AG09319 (cell line): ENCODE measurements around the gene SLC5A3.

Experiments
- DNase-seq: peaks from one replicate; pipeline ENCODE4 v3.0.0-alpha.2; 2010; ENCODE audit warnings: low read depth; ENCODE audit errors: extremely low read depth
- CTCF ChIP-seq: IDR thresholded peaks from 2 replicates; pipeline ENCODE4 v1.5.1; 2011; ENCODE audit warnings: low read depth, mild to moderate bottlenecking, inconsistent platforms, low read length, moderate library complexity

SLC5A3 gene

GRCh38 chr21:34097442-34097841 lies 24.1 kb downstream of the SLC5A3 start:
- no peak for DNase-seq
- TF ChIP-seq CTCF: no peak

DNA sequence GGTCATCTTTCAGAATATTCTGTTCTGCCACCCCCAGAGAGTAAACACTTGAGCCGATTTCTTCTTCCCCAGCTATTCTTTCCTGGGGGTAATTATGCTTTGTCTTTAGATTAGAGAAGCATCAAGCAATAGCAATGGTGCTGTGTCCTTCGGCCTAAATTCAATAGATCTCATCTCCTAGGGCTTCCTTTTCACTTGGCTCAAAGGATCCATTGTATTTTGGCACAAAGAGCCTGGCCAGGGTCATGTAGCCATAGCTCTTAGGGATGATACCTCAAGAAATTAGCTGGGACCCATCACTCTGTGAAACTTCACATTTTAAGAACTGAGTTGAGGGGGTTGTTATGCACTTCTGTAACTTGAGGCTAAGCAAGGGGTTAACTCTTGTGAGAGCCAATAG lies 27.0 kb downstream of the SLC5A3 start:
- no peak for DNase-seq
- TF ChIP-seq CTCF: no peak

- TF ChIP-seq CTCF: no peak
- DNase-seq: no peak
Observed at GRCh38 chr21:34100790-34101189, 27.4 kb downstream of the SLC5A3 start.

- no peak for DNase-seq
- TF ChIP-seq CTCF: no peak
Observed at GRCh38 chr21:34105947-34106541, 32.7 kb downstream of the SLC5A3 start.

GRCh38 chr21:34107606-34108005 lies 34.2 kb downstream of the SLC5A3 start:
- TF ChIP-seq CTCF: no peak

GRCh38 chr21:34109075-34109474 lies 35.7 kb downstream of the SLC5A3 start:
- DNase-seq: no peak
- no peak for TF ChIP-seq CTCF

More at GRCh38 chr21:34107606-34108005, 34.2 kb downstream of the SLC5A3 start:
- no peak for DNase-seq

- no peak for DNase-seq
- no peak for TF ChIP-seq CTCF
Observed at GRCh38 chr21:34110594-34111202, 37.3 kb downstream of the SLC5A3 start.
